OCI-LY3 (cell line): ENCODE measurements around the gene SCD5.

ENCODE experiments used
- EZH2phosphoT487 ChIP-seq: fragments of 200-600 bp; shearing (Covaris generic); IDR thresholded peaks from 2 replicates; pipeline ENCODE4 v1.6.1; 2018; ENCODE audit warnings: antibody characterized with exemption, mixed run types, low read depth
- TF ChIP-seq, protein P1 (sequence below): fragments of 200-600, 300-600 bp; sonication (generic); IDR thresholded peaks from 2 replicates; pipeline ENCODE4 v1.5.1; 2014; ENCODE audit warnings: antibody characterized with exemption, low read length, low read depth

DNA sequence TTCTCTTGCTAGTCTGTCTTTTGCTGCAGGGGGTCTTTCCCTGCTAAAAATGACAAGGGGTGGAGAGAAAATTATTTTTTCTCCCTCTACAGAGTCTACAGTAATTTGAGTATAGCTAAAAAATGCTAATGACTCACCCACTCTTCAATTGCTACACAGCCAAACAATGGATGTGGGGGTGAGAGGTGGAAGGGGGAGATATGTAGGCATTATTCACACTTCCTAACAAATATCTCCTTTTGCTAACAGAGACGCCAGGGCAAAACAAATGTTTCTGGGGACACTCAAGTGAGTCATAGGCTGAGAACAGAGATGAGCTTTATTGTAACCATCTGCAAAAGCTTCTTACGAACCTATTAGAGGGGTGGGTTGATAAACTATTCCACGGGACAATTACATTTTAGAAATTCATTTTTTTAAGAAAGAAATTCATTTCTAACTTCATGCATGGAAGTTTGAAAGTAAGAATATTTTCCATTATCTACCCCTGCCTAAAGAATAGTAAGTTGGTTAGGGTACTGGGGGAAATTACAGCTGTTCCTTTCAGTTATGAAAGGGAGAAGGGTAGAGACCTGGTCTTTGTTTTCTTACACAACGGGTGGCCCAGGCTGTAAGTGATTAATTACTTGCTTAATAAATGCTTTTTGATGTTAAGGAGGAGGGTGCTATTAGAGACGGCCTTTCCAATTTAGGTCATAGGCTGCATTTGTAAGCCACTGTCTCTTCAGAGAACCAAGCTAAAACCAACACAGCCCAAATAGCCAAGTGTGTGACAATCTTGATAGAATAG lies 12.8 kb downstream of the SCD5 start:
- TF ChIP-seq, protein P1, sequence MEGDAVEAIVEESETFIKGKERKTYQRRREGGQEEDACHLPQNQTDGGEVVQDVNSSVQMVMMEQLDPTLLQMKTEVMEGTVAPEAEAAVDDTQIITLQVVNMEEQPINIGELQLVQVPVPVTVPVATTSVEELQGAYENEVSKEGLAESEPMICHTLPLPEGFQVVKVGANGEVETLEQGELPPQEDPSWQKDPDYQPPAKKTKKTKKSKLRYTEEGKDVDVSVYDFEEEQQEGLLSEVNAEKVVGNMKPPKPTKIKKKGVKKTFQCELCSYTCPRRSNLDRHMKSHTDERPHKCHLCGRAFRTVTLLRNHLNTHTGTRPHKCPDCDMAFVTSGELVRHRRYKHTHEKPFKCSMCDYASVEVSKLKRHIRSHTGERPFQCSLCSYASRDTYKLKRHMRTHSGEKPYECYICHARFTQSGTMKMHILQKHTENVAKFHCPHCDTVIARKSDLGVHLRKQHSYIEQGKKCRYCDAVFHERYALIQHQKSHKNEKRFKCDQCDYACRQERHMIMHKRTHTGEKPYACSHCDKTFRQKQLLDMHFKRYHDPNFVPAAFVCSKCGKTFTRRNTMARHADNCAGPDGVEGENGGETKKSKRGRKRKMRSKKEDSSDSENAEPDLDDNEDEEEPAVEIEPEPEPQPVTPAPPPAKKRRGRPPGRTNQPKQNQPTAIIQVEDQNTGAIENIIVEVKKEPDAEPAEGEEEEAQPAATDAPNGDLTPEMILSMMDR = no peak
- no peak for TF ChIP-seq EZH2phosphoT487
